Bronchus fibroblast of lung (primary cell): ENCODE results near the gene ACOX1. TPM values are rescaled to one million over a fixed set of nuclear protein-coding genes. Genes with fewer than 3 reads are reported as not detected.

ENCODE experiments used
- total RNA-seq: library from RNA; depleted of rRNA; stranded (reverse); fragments of >200 nt; gene quantifications from 2 replicates; pipeline ENCODE4 v1.2.3, GENCODE V29; 2015

ACOX1 gene
- total RNA-seq, result 24.7 and 26.8 TPM in 2 replicates

DNA sequence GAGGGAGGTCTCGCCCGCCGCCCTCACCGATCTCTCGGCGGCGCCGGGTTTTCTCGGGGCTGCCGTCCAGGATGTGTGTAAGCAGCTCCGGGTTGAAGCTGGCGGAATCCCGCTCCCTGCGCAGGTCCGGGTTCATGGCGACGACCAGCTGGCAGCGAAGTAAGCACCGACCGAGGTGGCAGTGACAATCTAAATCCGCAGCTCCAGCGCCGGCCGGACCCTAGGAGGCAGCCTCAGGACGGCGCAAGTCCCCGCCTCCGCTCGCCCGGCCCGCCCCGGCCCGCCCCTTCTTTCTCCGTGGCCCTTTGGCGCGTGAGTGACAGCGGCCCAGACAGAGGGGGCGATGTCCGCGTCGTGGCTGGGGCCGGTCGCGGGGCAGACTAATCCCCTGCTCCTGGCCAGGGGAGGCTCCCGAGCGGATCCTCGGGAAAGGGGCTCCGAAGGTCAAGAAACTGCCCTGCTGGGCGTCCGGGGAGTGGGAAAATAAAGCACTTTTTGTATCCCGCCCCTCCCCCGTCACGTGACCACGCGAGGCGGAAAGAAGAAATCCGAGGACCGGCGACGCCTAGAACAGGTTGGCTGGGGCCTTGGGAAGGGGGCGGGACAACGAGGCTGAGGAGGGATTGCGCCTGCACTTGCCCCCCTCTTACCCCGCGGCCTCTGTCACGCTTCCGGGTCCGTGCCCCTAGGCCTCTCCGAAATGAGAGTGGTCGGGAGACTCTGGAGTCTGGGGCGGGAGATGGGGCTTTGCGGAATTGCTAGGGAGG is at the start of gene ACOX1, which contains the start of gene TEN1:
TSS of gene ACOX1 (minus strand) at position 229 of the 767 bp plus-strand sequence. CDS start at position 136, 93 bp downstream.
TSS of gene TEN1 (plus strand) at position 303 of the 767 bp plus-strand sequence. CDS start 6,953 bp downstream, outside the sequence.

DNA sequence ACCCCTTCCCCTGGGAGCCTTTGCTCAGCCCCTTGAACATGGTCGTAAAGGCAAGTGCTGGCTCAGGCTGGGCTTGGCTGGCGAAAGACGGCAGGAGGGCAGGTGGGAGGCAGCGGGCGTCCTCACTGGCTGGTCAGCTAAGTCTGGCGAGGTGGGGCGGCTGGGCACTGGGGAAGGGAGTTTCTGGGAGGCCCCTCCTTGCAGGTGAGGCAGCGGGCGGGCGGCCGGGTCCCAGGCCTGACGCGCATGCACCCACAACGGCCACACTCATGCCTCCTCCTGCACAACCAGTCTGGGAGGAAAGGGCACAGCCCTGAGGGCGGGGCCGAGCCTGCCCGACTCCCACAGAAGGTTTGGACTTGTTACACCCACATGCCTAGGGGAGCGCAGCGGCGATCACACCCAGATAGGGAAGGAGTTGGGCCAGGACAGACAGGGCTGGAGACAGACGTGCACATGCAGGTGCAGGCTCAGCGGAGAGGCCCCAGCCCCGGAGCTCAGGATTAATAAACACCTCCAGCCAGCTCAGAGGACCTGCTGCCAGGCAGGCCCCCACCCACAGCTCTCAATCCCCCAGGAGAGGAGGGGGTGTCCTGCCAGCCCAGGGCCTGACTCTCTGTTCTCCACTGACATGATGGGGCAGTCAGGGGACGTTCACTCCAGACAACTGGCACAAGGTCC is 48.3 kb upstream of the ACOX1 start, which contains the start of gene EVPL:
TSS of gene EVPL (minus strand) at position 148 of the 681 bp plus-strand sequence. CDS start at position 40, 108 bp downstream.

DNA sequence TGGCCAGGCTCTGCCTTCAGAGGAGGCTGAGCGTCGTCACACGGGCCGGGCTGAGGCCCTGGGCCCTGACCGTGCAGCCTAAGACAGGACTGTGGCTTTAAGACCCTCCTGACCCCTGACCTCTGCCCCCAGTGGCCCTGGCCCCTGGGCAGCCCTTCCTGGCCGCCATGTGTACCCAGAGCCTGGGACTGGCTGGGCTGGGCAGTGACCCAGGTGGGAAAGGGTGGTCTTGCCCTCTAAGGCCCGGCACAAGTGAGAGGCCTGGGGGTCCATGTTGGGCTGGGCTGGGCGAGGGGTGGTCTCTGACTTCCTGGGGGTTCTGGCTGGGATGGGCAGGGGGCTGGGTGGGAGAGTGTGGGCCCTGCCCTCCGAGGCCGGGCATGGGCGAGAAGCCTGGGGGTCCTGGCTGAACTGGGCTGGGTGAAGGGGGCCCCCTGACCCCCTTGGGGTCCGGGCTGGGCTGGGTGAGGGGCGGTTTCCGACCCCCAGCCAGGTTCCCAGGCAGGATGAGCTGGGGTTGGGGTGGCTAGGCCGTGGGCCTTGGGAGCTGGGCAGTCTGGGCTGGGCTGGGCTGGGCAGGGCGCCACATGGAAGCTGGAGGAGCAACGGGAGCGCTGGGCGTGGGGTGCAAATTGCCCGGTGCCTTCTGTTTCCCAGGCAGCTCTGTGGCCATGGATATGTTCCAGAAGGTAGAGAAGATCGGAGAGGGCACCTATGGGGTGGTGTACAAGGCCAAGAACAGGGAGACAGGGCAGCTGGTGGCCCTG is 22.0 kb upstream of the ACOX1 start, which contains the start of gene CDK3:
TSS of gene CDK3 (plus strand) at position 101 of the 767 bp plus-strand sequence. CDS start at position 672, 571 bp downstream.

DNA sequence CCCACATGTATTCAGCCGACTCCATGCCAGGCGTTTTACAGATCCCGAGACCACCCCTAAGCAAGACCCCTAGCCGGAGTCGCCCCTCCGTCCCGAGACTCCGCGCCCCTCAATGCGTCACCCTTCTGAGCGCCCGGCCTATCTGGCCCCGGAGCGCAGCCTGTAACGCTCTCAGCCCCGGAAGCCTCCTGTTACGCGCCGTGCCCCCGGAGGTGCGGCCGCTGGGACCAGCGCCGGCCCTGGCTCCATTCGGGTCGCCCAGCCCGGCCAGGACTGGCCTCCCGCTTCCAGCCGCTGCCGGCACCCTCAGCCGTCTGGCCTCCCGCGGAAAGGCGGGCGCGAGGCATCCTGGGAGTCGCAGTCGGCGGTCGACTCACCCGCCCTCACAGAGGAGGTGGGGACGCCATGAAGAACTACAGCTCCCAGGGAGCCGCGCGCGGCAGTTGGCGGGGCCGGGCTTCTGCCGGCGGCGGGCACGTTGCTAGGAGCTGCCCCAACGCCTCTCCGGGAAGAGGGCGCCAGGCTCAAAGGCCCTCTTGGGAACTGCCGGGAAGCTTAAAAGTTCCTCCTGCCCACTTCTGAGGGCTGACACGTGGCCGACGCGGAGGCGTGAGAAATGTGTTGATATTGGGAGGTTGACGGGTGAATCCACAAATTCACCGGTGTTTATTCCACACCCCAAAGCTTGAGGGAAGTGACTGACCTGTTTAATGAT is 38.1 kb downstream of the ACOX1 start, which contains the start of gene FBF1:
TSS of gene FBF1 (minus strand) at position 316 of the 715 bp plus-strand sequence. CDS start 2,893 bp downstream, outside the sequence.

DNA sequence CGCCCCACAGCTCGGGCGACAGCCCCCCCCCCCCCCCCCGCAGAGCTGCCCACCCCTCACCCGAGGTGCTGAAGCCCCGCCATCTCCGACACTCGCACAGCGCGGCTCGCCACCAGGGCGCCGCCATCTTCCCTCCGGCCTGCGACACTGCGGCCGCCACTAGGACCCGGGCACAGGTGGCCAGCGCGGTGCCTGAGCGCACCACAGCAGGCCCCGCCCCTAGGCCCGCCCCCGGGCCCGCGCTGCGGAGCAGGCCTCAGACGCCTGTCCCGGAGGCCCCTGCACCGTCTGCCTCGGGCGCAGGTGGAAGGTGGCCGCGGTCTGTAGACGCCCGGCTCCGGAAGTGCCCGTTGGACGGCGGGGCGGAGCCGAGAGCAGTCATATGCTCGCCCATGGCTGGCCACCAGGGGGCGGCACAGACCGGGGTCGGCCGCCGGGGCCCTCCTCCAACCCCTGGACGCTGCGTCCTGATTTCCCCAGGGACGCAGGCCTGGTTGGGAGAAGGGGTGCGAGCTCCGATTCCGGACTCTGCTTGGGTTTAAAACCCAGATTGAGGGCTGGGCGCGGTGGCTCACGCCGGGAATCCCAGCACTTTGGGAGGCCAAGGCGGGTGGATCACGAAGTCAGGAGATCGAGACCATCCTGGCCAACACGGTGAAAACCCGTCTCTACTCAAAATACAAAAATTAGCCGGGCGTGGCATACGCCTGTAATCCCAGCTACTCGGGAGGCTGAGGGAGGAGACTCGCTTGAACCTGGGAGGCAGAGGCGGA is 74.0 kb downstream of the ACOX1 start, which contains the start of gene MRPL38:
TSS of gene MRPL38 (minus strand) at position 136 of the 773 bp plus-strand sequence. CDS start at position 127, 9 bp downstream.

DNA sequence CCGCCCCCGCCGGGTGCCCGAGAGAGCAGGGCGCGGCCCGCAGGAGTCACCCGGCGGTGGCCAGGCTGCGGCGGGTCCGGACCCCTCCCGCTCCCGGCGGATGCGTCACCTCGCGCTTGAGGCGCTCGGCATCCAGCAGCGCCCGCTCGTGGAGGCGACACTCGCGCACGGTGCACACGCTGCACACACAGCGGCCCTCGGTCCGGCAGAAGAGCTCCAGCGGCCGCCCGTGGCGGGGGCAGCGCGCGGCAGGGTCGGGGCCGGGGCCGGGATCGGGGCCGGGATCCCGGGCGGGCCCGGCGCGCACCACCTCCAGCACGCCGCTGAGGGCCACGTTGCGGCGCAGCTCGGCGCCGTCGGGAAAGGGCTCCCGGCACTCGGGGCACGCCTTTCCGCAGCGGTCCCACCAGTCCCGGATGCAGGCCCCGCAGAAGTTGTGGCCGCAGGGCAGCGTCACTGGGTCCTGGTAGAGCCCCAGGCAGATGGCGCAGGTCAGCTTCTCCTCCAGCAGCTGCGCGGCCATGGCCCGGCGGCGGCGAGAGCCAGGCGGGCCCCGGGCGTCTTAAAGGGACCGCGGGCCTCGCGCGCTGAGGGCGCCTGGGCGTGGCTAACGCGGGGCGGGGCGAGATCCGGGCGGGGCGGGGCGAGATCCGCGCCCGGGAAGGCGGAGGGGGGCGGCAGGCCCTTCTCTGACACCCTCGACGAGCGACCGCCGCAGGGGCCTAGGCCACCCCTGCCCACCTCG is 82.4 kb downstream of the ACOX1 start, which contains the start of gene TRIM65:
TSS of gene TRIM65 (minus strand) at position 537 of the 745 bp plus-strand sequence. CDS start at position 523, 14 bp downstream.

Other genes with a start within 250 kb of the ACOX1 start
- gene GALK1, start 214.0 kb downstream of the ACOX1 start, total RNA-seq, result 50.1 and 52.8 TPM in 2 replicates
- 19.0 and 27.9 TPM in 2 replicates for gene UNK, start 194.4 kb downstream of the ACOX1 start, total RNA-seq
- 0.84 and 1.5 TPM in 2 replicates for gene UNC13D, start 134.8 kb downstream of the ACOX1 start, total RNA-seq
- 59.3 and 73.1 TPM in 2 replicates for gene WBP2, start 123.8 kb downstream of the ACOX1 start, total RNA-seq
- gene TRIM47, start 100.6 kb downstream of the ACOX1 start, total RNA-seq, result 12.8 and 15.1 TPM in 2 replicates
- 20.2 and 23.4 TPM in 2 replicates for gene TRIM65, start 82.2 kb downstream of the ACOX1 start, total RNA-seq
- gene MRPL38, start 74.3 kb downstream of the ACOX1 start, total RNA-seq, result 23.5 and 26.0 TPM in 2 replicates
- 10.8 and 13.7 TPM in 2 replicates for gene FBF1, start 38.1 kb downstream of the ACOX1 start, total RNA-seq
- 15.9 and 16.0 TPM in 2 replicates for gene TEN1, start 74 bp upstream of the ACOX1 start, total RNA-seq
- gene CDK3, start 21.7 kb upstream of the ACOX1 start, total RNA-seq, result 2.2 and 3.5 TPM in 2 replicates
- not detected in 2 replicates for gene EVPL, start 48.1 kb upstream of the ACOX1 start, total RNA-seq
- gene SRP68, start 93.4 kb upstream of the ACOX1 start, total RNA-seq, result 24.4 and 24.7 TPM in 2 replicates
- gene GALR2, start 95.6 kb upstream of the ACOX1 start, total RNA-seq, result 0.17 TPM in 1 of 2 replicates, not detected in the other
- gene ZACN, start 100.0 kb upstream of the ACOX1 start, total RNA-seq, result not detected in 2 replicates
- 42.8 and 44.0 TPM in 2 replicates for gene EXOC7, start 124.6 kb upstream of the ACOX1 start, total RNA-seq
- under 0.01 and 0.17 TPM in 2 replicates for gene FOXJ1, start 162.1 kb upstream of the ACOX1 start, total RNA-seq